ENCODE data around the gene COG5.

The COG5 gene

DNA sequence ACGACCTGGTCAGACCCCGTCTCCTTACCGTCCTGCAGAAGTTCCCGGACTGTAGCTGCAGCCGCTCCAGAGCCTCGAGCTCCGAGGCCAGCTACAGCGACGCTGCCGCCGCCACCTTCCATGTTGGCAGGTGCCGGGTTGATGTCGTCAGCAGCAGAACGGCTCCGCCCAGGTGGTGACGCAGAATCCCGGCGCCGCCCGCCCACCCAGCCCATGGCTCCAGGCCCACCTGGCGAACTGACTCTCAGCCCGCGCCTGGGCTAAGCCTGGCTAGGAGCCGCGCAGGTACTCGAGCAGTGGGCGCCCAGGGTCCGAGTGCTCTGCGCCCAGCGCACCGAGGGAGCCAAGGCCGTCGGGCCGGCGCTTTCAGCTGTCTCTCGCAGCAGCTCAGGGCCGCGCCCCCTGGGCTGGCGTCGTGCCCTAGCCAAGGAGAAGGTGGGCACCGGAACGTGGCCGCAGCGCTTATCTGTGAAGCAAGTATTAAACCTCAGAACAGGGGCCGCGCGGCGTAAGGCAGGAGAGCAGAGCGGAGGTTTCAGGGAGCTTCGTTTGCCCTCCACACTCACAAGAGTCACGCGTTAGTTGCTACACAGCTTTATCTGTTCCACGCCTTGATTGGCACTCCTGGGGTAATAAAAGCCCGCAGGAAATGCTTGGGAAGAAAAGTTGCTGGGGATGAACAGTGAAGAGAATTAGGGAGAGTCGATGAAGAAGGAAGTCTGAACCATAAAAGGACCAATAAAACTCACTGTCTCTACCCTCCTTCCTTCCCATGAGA is at the start of gene COG5, which contains the start of gene DUS4L:
Gene COG5, minus strand, starts transcription at position 146 of the 778 bp plus-strand sequence. Its CDS starts 24 bp downstream, at position 122.
Gene DUS4L, plus strand, starts transcription at position 197 of the 778 bp plus-strand sequence. CDS start 3,100 bp downstream, outside the sequence.
- Histone ChIP-seq H3K9ac (ENCODE audit: low read length) (peak within 1 kb of the TSS; percentile 86), H3K27ac (ENCODE audit: low read length) (peak within 1 kb of the TSS; percentile 73), H3K4me3 (ENCODE audit: low read length) (peak within 1 kb of the TSS; percentile 83), H3K9me3 (ENCODE audit: control insufficient read depth, low read depth, low read length) (no peaks in the 10 kb centered on the region), H3K27me3 (ENCODE audit: control insufficient read depth, insufficient read depth, low read length) (no peaks in the 10 kb centered on the region), H3K4me1 (ENCODE audit: control insufficient read depth, low read depth, low read length) (peaks cover 11% of the 10 kb centered on the region), H3K36me3 (ENCODE audit: control insufficient read depth, low read depth, low read length) (peaks cover 5% of the 10 kb centered on the region)

DNA sequence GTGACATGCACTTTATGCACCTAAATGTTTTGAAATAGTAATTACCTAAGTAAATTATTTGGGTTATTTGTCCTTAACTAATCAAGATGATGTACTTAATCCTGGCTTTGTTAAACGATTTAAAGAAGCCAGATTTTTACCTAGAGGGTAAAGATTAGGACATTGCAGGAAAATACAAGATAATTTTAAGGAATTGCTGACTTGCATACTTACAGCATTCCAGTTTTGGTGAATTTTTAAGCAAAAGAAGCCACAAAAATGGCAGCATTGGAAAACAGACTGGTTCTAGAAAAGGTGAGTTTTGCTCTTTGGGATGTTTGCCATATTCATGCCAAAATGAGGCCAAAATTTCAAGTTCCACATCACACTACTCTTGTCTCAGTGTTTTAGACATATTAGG is 49.7 kb upstream of the COG5 start:
- Histone ChIP-seq H3K36me3 (ENCODE audit: control insufficient read depth, low read depth, low read length) (peaks cover 3% of the 10 kb centered on the region), H3K27me3 (ENCODE audit: control insufficient read depth, insufficient read depth, low read length) (no peaks in the 10 kb centered on the region), H3K4me1 (ENCODE audit: control insufficient read depth, low read depth, low read length) (no peaks in the 10 kb centered on the region), H3K9ac (ENCODE audit: low read length) (no peak overlapping the region), H3K27ac (ENCODE audit: low read length) (no peak overlapping the region), H3K9me3 (ENCODE audit: control insufficient read depth, low read depth, low read length) (no peaks in the 10 kb centered on the region), H3K4me3 (ENCODE audit: low read length) (no peak overlapping the region)

DNA sequence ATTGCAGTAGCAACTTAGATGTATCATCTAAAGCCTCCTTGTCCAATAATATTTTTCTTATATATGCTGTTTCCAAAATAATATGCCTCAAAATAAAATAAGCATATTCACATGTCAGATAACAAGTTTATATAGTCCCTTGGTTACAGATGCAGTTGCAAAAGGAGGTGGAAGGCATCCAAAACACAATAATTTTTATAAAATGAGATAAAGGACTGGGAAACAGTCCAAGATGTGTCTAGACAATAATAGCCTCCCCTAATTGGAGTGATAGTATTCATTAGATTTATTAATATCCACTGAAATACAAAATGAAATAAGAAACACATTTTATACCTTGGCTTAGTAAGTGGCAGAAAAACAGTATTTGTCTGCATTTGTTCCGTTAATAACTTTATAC is 46.6 kb upstream of the COG5 start:
- Histone ChIP-seq H3K9ac (ENCODE audit: low read length) (no peak overlapping the region), H3K27ac (ENCODE audit: low read length) (no peak overlapping the region), H3K27me3 (ENCODE audit: control insufficient read depth, insufficient read depth, low read length) (no peaks in the 10 kb centered on the region), H3K36me3 (ENCODE audit: control insufficient read depth, low read depth, low read length) (peaks cover 3% of the 10 kb centered on the region), H3K4me1 (ENCODE audit: control insufficient read depth, low read depth, low read length) (no peaks in the 10 kb centered on the region), H3K9me3 (ENCODE audit: control insufficient read depth, low read depth, low read length) (no peaks in the 10 kb centered on the region), H3K4me3 (ENCODE audit: low read length) (no peak overlapping the region)

DNA sequence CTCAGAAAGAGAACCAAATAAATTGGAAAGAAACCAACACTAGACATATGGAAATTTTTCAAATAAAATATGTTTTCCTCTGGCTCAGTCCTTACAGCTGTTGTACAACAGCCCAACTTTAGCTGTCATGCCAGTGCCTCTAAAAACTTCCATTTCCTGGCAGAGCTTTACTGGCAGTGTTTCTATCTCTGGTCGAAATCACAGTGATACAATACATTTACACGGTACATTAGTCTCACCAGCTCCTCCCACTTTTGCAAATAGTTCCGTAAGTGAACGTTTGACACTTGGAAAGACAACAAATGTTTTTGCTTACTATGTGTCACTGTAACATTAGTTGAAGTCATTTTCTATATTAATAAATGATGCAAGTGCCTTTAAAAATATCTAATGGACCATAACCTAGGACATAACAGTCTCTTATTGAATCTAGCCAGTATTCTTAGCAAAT is 46.1 kb upstream of the COG5 start:
- H3K27ac ChIP-seq (ENCODE audit: low read length): no peak overlapping the region
- H3K27me3 ChIP-seq (ENCODE audit: control insufficient read depth, insufficient read depth, low read length): no peaks in the 10 kb centered on the region
- no peaks in the 10 kb centered on the region for H3K4me1 ChIP-seq (ENCODE audit: control insufficient read depth, low read depth, low read length)
- H3K36me3 ChIP-seq (ENCODE audit: control insufficient read depth, low read depth, low read length): peaks cover 3% of the 10 kb centered on the region
- H3K9me3 ChIP-seq (ENCODE audit: control insufficient read depth, low read depth, low read length): no peaks in the 10 kb centered on the region
- H3K9ac ChIP-seq (ENCODE audit: low read length): no peak overlapping the region
- no peak overlapping the region for H3K4me3 ChIP-seq (ENCODE audit: low read length)

DNA sequence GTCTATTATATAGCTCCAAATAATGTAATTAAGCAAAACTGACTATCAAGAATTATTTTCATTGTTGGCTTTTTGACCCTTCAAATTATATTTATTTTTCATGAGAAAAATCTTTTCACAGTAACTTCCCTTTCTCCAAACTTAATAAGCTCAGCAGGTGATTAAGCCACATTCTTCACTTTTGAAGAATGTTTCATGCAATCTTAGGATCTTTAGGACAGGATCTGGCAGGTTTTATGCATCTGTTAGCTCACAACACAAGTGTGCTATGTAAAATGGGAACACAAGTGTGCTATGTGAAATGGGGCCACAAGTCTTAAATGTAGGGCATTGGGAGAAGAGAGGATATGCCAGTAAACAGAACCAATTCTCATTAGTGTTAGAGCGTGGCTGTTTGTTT is 42.6 kb upstream of the COG5 start:
- Histone ChIP-seq H3K36me3 (ENCODE audit: control insufficient read depth, low read depth, low read length) (peaks cover 3% of the 10 kb centered on the region), H3K9me3 (ENCODE audit: control insufficient read depth, low read depth, low read length) (no peaks in the 10 kb centered on the region), H3K4me1 (ENCODE audit: control insufficient read depth, low read depth, low read length) (no peaks in the 10 kb centered on the region), H3K27ac (ENCODE audit: low read length) (no peak overlapping the region), H3K27me3 (ENCODE audit: control insufficient read depth, insufficient read depth, low read length) (no peaks in the 10 kb centered on the region), H3K9ac (ENCODE audit: low read length) (no peak overlapping the region), H3K4me3 (ENCODE audit: low read length) (no peak overlapping the region)

DNA sequence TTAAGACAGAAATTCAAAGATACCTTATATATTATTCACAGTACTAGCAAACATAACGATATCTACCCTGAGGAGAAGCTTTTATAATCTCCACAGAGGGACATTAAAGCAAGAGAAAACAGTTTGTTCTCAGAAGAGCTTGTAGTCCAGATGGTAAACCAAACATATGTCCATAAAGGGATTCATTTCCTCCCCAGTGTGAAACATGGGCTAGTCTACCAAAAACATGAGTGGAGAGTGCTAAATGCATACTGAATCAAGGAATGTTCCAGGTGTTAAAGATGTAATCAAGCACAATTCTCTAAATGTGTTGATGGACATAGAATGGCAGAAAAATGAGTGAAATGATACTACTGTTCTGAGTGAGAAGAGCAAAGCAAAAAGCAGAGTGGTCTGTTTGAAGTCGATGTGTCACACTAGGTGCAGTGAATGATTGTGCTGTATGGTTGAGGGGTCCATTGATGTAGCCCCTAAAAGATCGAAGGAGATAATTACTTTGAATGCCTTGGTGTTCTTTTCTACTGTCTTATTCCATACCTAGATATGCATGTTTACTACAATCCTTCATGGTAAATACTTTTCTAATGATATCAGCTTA is 41.6 kb upstream of the COG5 start:
- Histone ChIP-seq H3K36me3 (ENCODE audit: control insufficient read depth, low read depth, low read length) (peaks cover 3% of the 10 kb centered on the region), H3K4me3 (ENCODE audit: low read length) (no peak overlapping the region), H3K9ac (ENCODE audit: low read length) (no peak overlapping the region), H3K27ac (ENCODE audit: low read length) (no peak overlapping the region), H3K4me1 (ENCODE audit: control insufficient read depth, low read depth, low read length) (no peaks in the 10 kb centered on the region), H3K9me3 (ENCODE audit: control insufficient read depth, low read depth, low read length) (no peaks in the 10 kb centered on the region), H3K27me3 (ENCODE audit: control insufficient read depth, insufficient read depth, low read length) (no peaks in the 10 kb centered on the region)

DNA sequence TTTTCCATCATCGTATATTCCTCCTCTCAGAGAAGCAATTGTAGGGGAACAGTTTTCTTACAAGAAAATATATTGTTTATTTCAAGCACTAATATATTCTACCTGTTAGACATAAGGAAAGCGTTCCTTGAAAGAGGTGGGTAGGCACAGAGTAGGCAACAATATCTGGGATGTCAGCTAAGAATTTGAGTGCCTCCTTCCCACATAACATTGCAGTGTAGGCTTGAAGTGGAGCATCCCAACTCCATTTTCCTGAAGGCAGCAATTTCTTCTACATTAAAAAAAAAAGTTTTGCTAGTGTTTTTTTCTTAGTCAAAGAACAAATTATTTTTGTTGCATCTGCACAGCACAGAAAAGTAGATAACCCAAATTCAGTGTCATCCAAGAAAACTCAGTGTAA is 37.1 kb upstream of the COG5 start:
- Histone ChIP-seq H3K36me3 (ENCODE audit: control insufficient read depth, low read depth, low read length) (no peaks in the 10 kb centered on the region), H3K4me1 (ENCODE audit: control insufficient read depth, low read depth, low read length) (no peaks in the 10 kb centered on the region), H3K27ac (ENCODE audit: low read length) (no peak overlapping the region), H3K27me3 (ENCODE audit: control insufficient read depth, insufficient read depth, low read length) (no peaks in the 10 kb centered on the region), H3K9me3 (ENCODE audit: control insufficient read depth, low read depth, low read length) (no peaks in the 10 kb centered on the region), H3K9ac (ENCODE audit: low read length) (no peak overlapping the region), H3K4me3 (ENCODE audit: low read length) (no peak overlapping the region)

DNA sequence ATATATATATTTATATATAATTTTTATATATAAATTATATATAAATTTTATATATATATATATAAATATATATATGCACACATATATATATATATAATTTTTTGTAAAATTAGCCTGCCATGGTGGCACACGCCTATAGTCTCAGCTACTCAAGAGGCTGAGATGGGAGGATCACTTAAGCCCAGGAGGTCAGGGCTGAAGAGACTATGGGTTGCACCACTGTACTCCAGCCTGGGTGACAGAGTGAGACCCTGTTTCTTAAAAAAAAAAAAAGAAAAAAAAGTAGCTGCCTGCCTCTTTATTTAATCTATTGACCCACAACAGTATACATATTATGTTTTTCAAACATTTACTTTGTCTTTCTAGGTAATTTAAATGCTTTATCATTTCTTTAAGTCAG is 35.5 kb upstream of the COG5 start:
- Histone ChIP-seq H3K27me3 (ENCODE audit: control insufficient read depth, insufficient read depth, low read length) (no peaks in the 10 kb centered on the region), H3K27ac (ENCODE audit: low read length) (no peak overlapping the region), H3K9ac (ENCODE audit: low read length) (no peak overlapping the region), H3K36me3 (ENCODE audit: control insufficient read depth, low read depth, low read length) (no peaks in the 10 kb centered on the region), H3K4me1 (ENCODE audit: control insufficient read depth, low read depth, low read length) (no peaks in the 10 kb centered on the region), H3K9me3 (ENCODE audit: control insufficient read depth, low read depth, low read length) (no peaks in the 10 kb centered on the region), H3K4me3 (ENCODE audit: low read length) (no peak overlapping the region)

DNA sequence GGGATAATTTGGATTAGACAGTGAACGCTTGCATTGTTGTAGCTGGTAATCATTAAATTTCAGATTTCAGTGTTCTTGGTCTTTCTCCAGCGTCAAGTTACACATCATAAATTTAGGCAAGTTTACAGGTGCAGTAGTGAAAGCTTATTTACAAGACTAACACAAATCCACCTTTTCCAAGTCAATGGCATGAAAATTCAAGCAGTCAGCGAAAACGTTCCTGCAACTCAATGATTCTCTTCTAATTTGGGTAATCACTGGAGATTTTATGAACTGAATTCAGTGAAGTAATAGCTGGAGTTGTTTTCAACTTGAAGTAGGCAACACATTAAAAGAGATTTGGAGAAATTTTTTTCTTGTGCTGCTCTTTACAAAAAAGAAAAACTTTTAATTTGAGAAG is 34.2 kb upstream of the COG5 start:
- no peaks in the 10 kb centered on the region for H3K9me3 ChIP-seq (ENCODE audit: control insufficient read depth, low read depth, low read length)
- H3K9ac ChIP-seq (ENCODE audit: low read length): no peak overlapping the region
- H3K4me3 ChIP-seq (ENCODE audit: low read length): no peak overlapping the region
- no peak overlapping the region for H3K27ac ChIP-seq (ENCODE audit: low read length)
- H3K4me1 ChIP-seq (ENCODE audit: control insufficient read depth, low read depth, low read length): no peaks in the 10 kb centered on the region
- H3K27me3 ChIP-seq (ENCODE audit: control insufficient read depth, insufficient read depth, low read length): no peaks in the 10 kb centered on the region
- H3K36me3 ChIP-seq (ENCODE audit: control insufficient read depth, low read depth, low read length): no peaks in the 10 kb centered on the region

DNA sequence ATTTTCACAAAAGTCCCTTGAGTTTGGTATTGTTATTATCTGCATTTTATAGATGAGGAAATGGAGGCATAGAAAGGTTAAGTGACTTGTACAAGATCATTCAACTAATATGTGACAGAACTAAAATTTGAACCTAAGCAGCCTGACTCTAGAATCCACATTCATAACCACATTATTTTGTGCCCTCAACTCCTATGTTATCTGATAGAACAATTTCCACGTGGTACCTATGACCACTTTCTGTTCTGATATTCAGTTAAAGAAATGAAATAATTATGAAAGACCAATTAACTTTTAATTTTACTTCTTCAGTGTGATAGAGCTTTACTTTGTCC is 33.8 kb upstream of the COG5 start:
- H3K9ac ChIP-seq (ENCODE audit: low read length): no peak overlapping the region
- no peak overlapping the region for H3K27ac ChIP-seq (ENCODE audit: low read length)
- no peak overlapping the region for H3K4me3 ChIP-seq (ENCODE audit: low read length)
- H3K9me3 ChIP-seq (ENCODE audit: control insufficient read depth, low read depth, low read length): no peaks in the 10 kb centered on the region
- H3K27me3 ChIP-seq (ENCODE audit: control insufficient read depth, insufficient read depth, low read length): no peaks in the 10 kb centered on the region
- no peaks in the 10 kb centered on the region for H3K36me3 ChIP-seq (ENCODE audit: control insufficient read depth, low read depth, low read length)
- H3K4me1 ChIP-seq (ENCODE audit: control insufficient read depth, low read depth, low read length): no peaks in the 10 kb centered on the region

DNA sequence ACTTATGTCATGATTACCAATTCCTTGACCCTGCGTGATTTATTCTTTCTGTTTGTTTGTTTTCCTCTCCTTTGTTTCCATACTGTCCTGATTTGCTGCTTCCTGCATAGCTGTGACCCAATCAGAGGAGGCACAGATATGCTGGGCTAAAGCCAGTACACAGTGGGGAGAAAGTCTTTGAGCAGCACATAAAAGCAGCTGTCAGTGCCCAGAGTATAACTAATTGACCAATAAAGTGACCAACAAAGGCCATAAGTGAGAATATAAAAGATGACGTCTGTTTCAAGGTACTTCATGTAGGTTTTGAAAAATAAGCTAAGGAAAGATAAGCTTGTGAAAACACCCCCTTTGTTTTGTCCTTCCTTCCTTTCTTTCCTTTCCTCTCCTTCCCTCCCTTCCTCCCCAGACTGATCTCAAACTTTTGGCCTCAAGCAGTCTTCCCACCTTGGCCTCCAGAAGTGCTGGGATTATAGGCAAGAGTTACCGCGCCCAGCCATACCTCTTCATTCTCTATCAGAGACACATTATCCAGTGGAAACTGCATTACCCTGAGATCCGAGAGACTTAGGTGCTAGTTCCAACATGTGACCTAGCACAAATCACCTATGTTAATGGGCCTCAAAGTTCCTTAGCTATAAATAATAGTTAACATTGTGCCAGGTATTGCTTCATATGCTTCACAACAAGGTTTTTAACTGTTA is 33.3 kb upstream of the COG5 start:
- Histone ChIP-seq H3K27me3 (ENCODE audit: control insufficient read depth, insufficient read depth, low read length) (no peaks in the 10 kb centered on the region), H3K9ac (ENCODE audit: low read length) (no peak overlapping the region), H3K4me1 (ENCODE audit: control insufficient read depth, low read depth, low read length) (no peaks in the 10 kb centered on the region), H3K9me3 (ENCODE audit: control insufficient read depth, low read depth, low read length) (no peaks in the 10 kb centered on the region), H3K4me3 (ENCODE audit: low read length) (no peak overlapping the region), H3K36me3 (ENCODE audit: control insufficient read depth, low read depth, low read length) (no peaks in the 10 kb centered on the region), H3K27ac (ENCODE audit: low read length) (no peak overlapping the region)
